ENCODE measurements around the gene GNB3. TPM values are rescaled to one million over a fixed set of nuclear protein-coding genes. Genes with fewer than 3 reads are reported as not detected.

GNB3 gene
- total and polyA plus RNA-seq, 9 donors: 0.34 to 15.0 (median 10.1) TPM

DNA sequence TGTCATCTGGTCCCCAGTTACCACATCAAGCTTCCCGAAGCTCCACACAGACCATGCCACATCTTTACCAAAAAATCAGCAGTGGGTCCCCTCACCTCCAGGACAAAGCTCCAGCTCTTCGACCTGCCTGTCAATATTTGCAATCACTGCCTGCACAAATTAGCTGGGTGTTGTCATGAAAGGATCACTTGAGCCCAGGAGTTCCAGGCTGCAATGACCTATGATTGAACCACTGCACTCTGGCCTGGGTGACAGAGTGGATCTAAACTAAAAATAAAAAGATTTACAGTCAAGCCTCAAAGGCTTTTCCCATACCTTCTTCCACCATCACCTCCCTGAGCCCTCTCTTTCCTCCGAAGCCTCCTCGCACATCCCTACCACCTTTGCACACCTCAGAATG, 44.1 kb upstream of the GNB3 start:
- no peaks in the 10 kb centered on the region for H3K36me3 ChIP-seq
- H3K4me1 ChIP-seq (ENCODE audit: insufficient read depth): no peaks in the 10 kb centered on the region
- 90 to 96% (median 94%) methylated on average over 4 of the region's 4 CpGs for WGBS, 3 donors
- no peak overlapping the region for H3K4me3 ChIP-seq
- H3K27me3 ChIP-seq: no peaks in the 10 kb centered on the region
- intact Hi-C loops (cut with DNase I): no loop called here
- DNase-seq: no peak
- TF ChIP-seq POLR2A (IDR thresholded peaks at IDR 0.05): no peak
- TF ChIP-seq EP300 (IDR thresholded peaks at IDR 0.05): no peak
- TF ChIP-seq, protein P1, sequence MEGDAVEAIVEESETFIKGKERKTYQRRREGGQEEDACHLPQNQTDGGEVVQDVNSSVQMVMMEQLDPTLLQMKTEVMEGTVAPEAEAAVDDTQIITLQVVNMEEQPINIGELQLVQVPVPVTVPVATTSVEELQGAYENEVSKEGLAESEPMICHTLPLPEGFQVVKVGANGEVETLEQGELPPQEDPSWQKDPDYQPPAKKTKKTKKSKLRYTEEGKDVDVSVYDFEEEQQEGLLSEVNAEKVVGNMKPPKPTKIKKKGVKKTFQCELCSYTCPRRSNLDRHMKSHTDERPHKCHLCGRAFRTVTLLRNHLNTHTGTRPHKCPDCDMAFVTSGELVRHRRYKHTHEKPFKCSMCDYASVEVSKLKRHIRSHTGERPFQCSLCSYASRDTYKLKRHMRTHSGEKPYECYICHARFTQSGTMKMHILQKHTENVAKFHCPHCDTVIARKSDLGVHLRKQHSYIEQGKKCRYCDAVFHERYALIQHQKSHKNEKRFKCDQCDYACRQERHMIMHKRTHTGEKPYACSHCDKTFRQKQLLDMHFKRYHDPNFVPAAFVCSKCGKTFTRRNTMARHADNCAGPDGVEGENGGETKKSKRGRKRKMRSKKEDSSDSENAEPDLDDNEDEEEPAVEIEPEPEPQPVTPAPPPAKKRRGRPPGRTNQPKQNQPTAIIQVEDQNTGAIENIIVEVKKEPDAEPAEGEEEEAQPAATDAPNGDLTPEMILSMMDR (IDR thresholded peaks at IDR 0.05): no peak
- no peak overlapping the region for H3K27ac ChIP-seq
- H3K9me3 ChIP-seq: no peaks in the 10 kb centered on the region

DNA sequence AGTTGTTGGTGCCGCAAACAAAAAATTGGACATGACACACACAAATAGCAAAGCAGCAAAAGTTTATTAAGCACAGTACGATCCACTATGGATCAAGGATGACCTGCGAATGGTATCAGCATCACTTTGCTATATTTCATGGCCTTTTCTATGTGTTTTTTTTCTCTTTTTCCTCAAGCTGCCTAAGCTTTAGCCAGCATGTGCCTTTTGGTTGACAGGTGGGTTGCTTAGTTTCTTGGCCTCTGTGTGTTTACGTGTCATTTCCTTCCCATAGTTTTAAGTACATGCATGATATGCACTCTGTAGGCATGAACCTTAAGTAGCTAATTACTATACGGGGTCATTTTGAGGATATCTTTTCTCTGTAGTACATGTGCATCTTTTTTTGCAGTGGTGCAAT, 41.6 kb upstream of the GNB3 start:
- H3K4me3 ChIP-seq: no peak overlapping the region
- 88 to 89% (median 88%) methylated on average over 5 of the region's 5 CpGs for WGBS, 3 donors
- H3K36me3 ChIP-seq: no peaks in the 10 kb centered on the region
- DNase-seq: no peak
- TF ChIP-seq, protein P1 (IDR thresholded peaks at IDR 0.05): no peak
- TF ChIP-seq POLR2A (IDR thresholded peaks at IDR 0.05): no peak
- no peak for TF ChIP-seq EP300 (IDR thresholded peaks at IDR 0.05)
- no peaks in the 10 kb centered on the region for H3K4me1 ChIP-seq (ENCODE audit: insufficient read depth)
- intact Hi-C loops (cut with DNase I): no loop called here
- H3K9me3 ChIP-seq: no peaks in the 10 kb centered on the region
- no peak overlapping the region for H3K27ac ChIP-seq
- H3K27me3 ChIP-seq: no peaks in the 10 kb centered on the region

DNA sequence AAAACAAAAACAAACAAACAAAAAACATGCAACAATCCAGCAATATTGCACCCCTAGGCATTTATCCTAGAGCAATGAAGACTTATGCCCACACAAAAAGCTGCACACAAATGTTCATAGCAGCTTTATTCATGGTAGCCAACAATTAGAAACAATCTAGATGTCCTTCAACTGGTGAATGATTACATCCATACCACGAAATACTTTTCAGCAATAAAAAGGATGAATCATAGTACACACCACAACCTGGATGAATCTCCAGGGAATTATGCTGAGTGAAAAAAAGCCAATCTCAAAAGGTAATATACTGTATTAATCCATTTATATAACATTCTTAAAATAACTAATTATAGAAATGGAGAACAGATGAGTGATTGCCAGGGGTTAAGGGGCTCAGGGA, 33.6 kb upstream of the GNB3 start:
- 59 to 72% (median 65%) methylated on average over 1 of the region's 1 CpG for WGBS, 3 donors
- Histone ChIP-seq H3K27me3 (no peaks in the 10 kb centered on the region), H3K4me1 (ENCODE audit: insufficient read depth) (no peaks in the 10 kb centered on the region), H3K4me3 (no peak overlapping the region), H3K27ac (no peak overlapping the region), H3K9me3 (no peaks in the 10 kb centered on the region), H3K36me3 (no peaks in the 10 kb centered on the region)
- no peak for DNase-seq
- intact Hi-C loops (cut with DNase I): no loop called here
- TF ChIP-seq, protein P1 (IDR thresholded peaks at IDR 0.05): no peak
- TF ChIP-seq POLR2A (IDR thresholded peaks at IDR 0.05) (no peak), EP300 (IDR thresholded peaks at IDR 0.05) (no peak)

DNA sequence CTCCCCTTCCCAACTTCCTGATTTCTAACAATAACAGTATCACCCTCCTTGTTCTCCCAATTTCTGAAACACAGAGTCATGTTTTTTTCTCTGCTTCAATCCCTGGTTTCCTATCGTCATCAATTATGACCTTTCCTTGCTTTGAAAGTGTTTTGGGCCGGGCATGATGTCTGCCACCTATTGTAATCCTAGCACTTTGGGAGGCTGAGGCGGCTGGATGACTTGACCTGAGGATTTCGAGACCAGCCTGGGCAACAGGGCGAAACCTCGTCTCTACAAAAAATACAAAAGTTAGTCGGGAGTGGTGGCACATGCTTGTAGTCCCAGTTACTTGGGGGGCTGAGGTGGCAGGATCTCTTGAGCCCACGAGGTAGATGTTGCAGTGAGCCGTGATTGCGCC, 31.7 kb upstream of the GNB3 start:
- Histone ChIP-seq H3K36me3 (no peaks in the 10 kb centered on the region), H3K4me1 (ENCODE audit: insufficient read depth) (no peaks in the 10 kb centered on the region), H3K27ac (no peak overlapping the region), H3K4me3 (no peak overlapping the region), H3K9me3 (no peaks in the 10 kb centered on the region), H3K27me3 (no peaks in the 10 kb centered on the region)
- no peak for DNase-seq
- 82 to 88% (median 82%) methylated on average over 10 of the region's 10 CpGs for WGBS, 3 donors
- TF ChIP-seq, protein P1 (IDR thresholded peaks at IDR 0.05): no peak
- no peak for TF ChIP-seq POLR2A (IDR thresholded peaks at IDR 0.05)
- TF ChIP-seq EP300 (IDR thresholded peaks at IDR 0.05): no peak
- intact Hi-C loops (cut with DNase I): no loop called here

DNA sequence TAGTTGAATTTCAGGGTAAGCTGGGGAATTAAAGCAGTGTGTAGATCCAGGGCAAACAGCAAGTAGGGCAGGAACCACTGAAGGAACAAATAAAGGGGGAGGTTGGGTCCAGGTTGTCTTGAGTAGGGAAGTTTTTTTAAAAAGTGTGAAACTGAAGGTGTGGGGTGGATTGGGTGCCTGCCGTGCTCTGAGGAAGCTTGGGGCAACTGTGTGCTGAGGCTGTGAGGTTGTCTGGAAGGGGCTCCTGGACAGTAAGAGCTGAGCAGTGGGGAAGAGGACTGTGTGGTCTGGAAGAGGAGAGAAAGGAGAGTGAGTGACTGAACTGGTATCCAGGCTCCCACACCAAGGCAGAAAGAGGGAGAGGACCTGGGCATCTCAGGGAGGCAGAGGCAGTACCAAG, 30.0 kb upstream of the GNB3 start:
- H3K36me3 ChIP-seq: no peaks in the 10 kb centered on the region
- WGBS, 3 donors: 58 to 83% (median 76%) methylated on average over 1 of the region's 1 CpG
- no peaks in the 10 kb centered on the region for H3K27me3 ChIP-seq
- H3K9me3 ChIP-seq: no peaks in the 10 kb centered on the region
- intact Hi-C loops (cut with DNase I): no loop called here
- H3K4me3 ChIP-seq: no peak overlapping the region
- TF ChIP-seq EP300 (IDR thresholded peaks at IDR 0.05): no peak
- TF ChIP-seq, protein P1 (IDR thresholded peaks at IDR 0.05): no peak
- TF ChIP-seq POLR2A (IDR thresholded peaks at IDR 0.05): no peak
- H3K27ac ChIP-seq: no peak overlapping the region
- no peak for DNase-seq
- H3K4me1 ChIP-seq (ENCODE audit: insufficient read depth): no peaks in the 10 kb centered on the region

Data from ovary (tissue), 9 donors.